Stimulated activated CD4-positive, alpha-beta T cell treated with anti-CD3 and anti-CD28 coated beads, Interleukin-12 subunit alpha, Interleukin-12 subunit beta, amount 100 ng/mL, for 4 hours (primary cell): ENCODE results near the gene CYP4A11.
"Not testable (repeated sequence)": the region's sequence is repeated elsewhere in the genome, so short reads cannot be mapped to it uniquely, and the experiment has no call there.

Source experiments
- DNase-seq: peaks from one replicate; pipeline ENCODE4 v3.0.0-alpha.2; 2020

The CYP4A11 gene

DNA sequence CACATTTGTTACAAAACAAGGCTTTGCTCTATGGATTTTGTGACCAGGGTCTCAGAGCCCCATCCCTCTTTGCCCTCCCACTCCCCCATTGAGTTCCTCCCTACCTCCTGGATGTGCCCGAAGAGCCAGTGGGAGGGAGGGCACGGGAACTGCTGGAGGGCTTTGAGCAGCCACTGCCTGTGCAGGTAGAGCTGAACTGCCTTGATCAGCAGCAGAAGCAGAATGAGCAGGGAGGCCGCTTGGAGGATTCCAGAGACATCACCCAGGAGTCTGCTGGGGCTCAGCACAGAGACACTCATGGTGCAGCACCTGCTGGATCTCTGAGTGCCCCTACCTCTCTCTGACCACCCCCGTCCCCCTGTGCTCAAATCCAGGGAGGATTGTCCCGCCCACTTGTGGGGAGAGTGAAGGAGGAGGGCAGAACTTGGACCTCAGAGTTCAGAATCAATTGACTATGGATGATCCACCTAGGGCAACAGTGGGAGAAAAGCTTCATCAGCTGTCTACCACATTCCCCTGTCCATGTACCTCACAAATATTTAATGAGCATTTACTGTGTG lies at the start of gene CYP4A11:
TSS of gene CYP4A11 (minus strand) at position 342 of the 560 bp plus-strand sequence. CDS start at position 299, 43 bp downstream.
- DNase-seq, result no peak

GRCh38 chr1:46990541-46990940 lies 49.3 kb upstream of the CYP4A11 start:
- DNase-seq, result not testable (repeated sequence)

GRCh38 chr1:46983830-46984586 lies 42.7 kb upstream of the CYP4A11 start:
- no peak for DNase-seq

GRCh38 chr1:46983166-46983829 lies 42.0 kb upstream of the CYP4A11 start:
- DNase-seq, result no peak

GRCh38 chr1:46969014-46969619 lies 27.8 kb upstream of the CYP4A11 start:
- DNase-seq, result no peak

- not testable (repeated sequence) for DNase-seq
These were observed 21.0 kb upstream of the CYP4A11 start for GRCh38 chr1:46962272-46962671.

- no peak for DNase-seq
These were observed 19.9 kb upstream of the CYP4A11 start for GRCh38 chr1:46961066-46961758.

- DNase-seq, result no peak
These were observed 19.0 kb upstream of the CYP4A11 start for GRCh38 chr1:46960250-46960649.

- DNase-seq, result not testable (repeated sequence)
These were observed 13.8 kb upstream of the CYP4A11 start for GRCh38 chr1:46955116-46955515.

DNA sequence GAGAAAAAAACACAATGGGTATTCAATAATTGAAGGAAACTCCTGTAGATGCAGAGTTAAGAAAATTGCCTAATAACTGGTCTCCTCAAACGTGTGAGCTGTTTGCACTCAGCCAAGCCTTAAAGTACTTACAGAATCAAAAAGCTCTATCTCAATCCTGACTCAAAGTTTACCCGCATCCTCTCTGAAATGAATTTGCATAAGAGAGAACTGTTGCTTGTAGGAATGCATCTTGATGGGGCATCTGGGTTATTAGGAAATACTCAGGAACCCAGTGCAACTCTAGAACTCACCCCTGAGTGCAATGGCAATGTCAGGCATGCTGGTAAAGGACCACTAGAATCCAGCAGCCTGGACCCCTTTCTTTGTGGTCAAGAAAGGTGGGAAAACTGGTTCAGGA lies 12.6 kb upstream of the CYP4A11 start:
- DNase-seq, result not testable (repeated sequence)

- DNase-seq, result not testable (repeated sequence)
These were observed 8.1 kb upstream of the CYP4A11 start for GRCh38 chr1:46949417-46949666.

DNA sequence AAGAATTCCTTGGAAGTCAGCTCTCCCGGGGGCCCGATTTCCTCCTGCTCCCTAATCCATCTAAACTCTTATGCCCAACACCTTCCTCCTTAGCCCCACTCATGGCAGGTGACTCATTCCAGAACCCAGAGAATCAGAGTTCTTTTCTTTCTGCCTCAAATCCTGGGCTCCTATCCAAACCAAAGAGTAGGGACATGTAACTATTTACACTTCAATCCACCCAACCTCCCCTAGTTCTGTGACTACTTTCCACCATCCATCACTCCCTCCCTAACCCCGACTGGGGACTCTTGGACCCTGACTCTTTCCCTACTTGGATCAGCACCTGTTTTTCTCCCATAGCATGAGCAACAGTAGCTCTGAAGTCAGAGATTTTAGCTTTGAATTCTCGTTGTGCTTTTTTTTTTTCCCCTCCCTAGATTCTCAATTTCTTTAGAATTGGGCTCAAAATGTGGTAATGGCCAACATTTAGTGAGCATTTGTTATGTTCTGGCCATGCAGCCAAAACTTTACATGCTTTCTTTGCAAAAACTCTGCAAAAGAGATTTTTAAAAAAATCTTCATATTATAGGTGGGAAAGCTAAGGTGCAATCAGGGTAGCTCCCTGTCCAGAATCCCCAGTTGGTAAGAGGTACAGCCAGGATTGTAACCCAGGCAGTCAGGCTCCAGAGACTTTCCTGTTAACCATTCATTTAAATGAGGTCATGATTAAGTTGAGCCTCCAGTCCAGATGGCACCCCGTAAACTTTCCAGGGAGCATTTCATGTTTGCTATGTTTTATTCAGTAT lies 7.5 kb upstream of the CYP4A11 start:
- DNase-seq, result no peak

- not testable (repeated sequence) for DNase-seq
These were observed 6.4 kb upstream of the CYP4A11 start for GRCh38 chr1:46947706-46948105.

DNA sequence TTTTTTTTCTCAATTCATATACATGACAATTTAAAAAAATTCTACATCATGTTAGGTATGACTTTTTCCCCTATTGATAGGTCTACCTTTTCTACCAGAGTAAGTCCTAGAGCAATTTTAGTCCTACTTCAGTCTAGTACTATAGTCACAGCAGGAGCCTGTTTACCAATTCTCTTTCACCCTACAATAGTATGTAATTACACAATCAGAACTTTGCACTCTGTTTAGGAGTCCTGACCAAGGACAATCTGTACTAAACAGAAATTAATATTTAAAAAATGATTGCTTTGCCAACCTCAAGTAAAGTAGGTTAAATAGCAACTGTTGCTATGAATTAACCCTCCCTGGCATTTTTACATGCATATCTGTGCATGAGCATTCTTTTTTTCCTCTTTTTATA lies 810 bp upstream of the CYP4A11 start:
- no peak for DNase-seq

- no peak for DNase-seq
These were observed 969 bp downstream of the CYP4A11 start for GRCh38 chr1:46940307-46940706.

- no peak for DNase-seq
These were observed 4.0 kb downstream of the CYP4A11 start for GRCh38 chr1:46937270-46937669.

GRCh38 chr1:46936788-46937187 lies 4.5 kb downstream of the CYP4A11 start:
- DNase-seq, result no peak

DNA sequence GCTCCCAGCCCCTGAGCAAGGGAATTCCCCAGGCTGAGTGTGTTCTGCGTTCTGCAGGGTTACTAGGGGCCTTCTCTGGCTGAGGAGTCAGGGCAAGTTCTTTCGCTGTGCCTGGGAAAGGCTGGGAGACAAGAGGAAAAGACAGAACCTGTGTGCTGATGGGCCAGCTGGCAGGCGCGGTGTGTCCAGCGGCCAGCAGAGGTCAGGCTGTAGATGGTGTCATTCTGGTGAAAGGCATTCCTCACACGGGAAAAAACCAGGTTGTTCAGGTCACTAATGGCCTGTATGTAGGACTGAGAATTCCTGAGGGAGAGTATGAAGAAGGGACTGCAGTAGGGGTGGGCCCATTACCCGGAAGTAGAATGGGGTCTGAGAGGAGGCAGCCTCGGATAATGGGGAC lies 6.4 kb downstream of the CYP4A11 start:
- not testable (repeated sequence) for DNase-seq

DNA sequence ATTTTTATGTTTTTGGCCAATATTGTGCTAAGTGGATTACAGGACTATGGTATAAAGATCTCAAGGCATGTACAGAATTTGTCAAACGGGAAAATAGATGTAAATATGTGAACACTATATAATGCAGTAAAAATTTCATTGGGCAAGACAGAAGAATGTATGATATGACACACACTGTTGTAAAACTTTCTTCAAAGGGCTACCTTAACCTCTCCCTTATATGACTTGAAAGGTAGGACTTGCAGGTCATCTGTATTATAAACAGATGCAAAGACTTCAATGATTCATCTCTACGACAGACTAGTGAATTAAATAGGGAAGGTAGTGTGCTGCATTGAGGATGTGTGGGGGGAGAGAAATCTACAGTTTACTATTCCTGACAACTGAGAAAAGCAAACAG lies 9.3 kb downstream of the CYP4A11 start:
- not testable (repeated sequence) for DNase-seq

- DNase-seq, result no peak
These were observed 10.1 kb downstream of the CYP4A11 start for GRCh38 chr1:46931151-46931550.

- no peak for DNase-seq
These were observed 13.9 kb downstream of the CYP4A11 start for GRCh38 chr1:46927249-46927835.

DNA sequence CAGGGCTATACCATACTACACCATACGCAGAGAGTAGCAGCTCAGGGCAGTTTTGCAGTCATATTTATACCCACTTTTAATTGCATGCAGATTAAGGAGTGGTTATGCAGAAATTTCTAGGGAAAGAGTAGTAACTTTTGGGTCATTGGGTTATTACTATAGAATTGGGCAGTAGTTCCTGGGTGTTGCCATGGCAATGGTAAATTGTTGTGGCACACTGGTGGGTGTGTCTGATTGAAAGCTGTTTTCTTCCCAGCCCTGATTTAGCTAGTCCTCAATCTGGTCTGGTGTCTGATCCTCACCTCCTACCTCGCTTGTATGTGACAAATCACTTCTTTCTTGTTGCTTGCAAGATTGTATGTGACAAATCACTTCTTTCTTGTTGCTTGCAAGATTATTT lies 30.5 kb downstream of the CYP4A11 start:
- DNase-seq, result no peak
